HCT116 (cell line): Measurements from ENCODE around the gene NOL9. TPM values are rescaled to one million over a fixed set of nuclear protein-coding genes. Genes with fewer than 3 reads are reported as not detected.

Source experiments
- ATAC-seq: fragments of 200-7000 bp; cut with Tn5 transposase; 2 replicates; pipeline ENCODE4 v1.9.1; 2020; ENCODE audit warnings: mild to moderate bottlenecking, moderate library complexity
- BruUV-seq: library from RNA; stranded (reverse); fragments of 400-500 nt; replicated peaks from 2 replicates; lab custom pipeline; 2021; lab: Mats Ljungman, UMichigan
- CTCF ChIA-PET: fragments of 300-600 bp; sonication (Branson Sonifier 250); formaldehyde crosslinking; loops from one replicate; lab custom pipeline; 2021; ENCODE audit warnings: antibody characterized with exemption; lab: Charles Lee
- POLR2A ChIA-PET: fragments of 300-600, 350-600 bp; sonication (Branson Sonifier 250); formaldehyde crosslinking; loops from one replicate; lab custom pipeline; 2021; ENCODE audit warnings: antibody characterized with exemption; lab: Charles Lee
- RAD21 ChIA-PET, 2 experiments: fragments of 300-600 bp; sonication (Branson Sonifier 250); formaldehyde crosslinking; loops; one replicate each; lab custom pipeline; 2023; ENCODE audit warnings: low total read pairs in 2 of 2; ENCODE audit not compliant: uncharacterized antibody in 2 of 2, unreplicated experiment in 2 of 2, low non-redundant PET in 1 of 2; lab: Charles Lee
- DNase-seq: peaks from one replicate; pipeline ENCODE4 v3.0.0-alpha.2; 2010; ENCODE audit warnings: low read depth, low spot score
- H2AFZ ChIP-seq: fragments of 200-600 bp; shearing (Covaris generic), sonication (generic); 2 replicates; pipeline ENCODE4 v1.6.1; 2017; ENCODE audit warnings: low read depth, mixed run types, mixed read lengths, antibody characterized with exemption, low read length; ENCODE audit not compliant: poor library complexity, severe bottlenecking
- H3K27ac ChIP-seq: 2 replicates; pipeline ENCODE4 v1.5.1; 2012; ENCODE audit warnings: low read depth, low read length
- H3K27me3 ChIP-seq: fragments of 200-600 bp; sonication (generic); 2 replicates; pipeline ENCODE4 v1.6.1; 2016; ENCODE audit warnings: mixed run types, low read length, mixed read lengths; ENCODE audit not compliant: insufficient read depth
- H3K36me3 ChIP-seq, 2 experiments: fragments of 200-500 bp in 1 of 2; fragments of 200-600 bp in 1 of 2; sonication (Bioruptor generic) in 1 of 2; sonication (generic) in 1 of 2; 2 replicates each; pipeline versions ENCODE4 v1.5.1 to v1.6.1; 2014 to 2016; ENCODE audit warnings: low read length in 2 of 2, inconsistent platforms in 1 of 2, mixed read lengths in 1 of 2, mixed run types in 1 of 2; ENCODE audit not compliant: insufficient read depth in 2 of 2, control insufficient read depth in 1 of 2
- H3K4me1 ChIP-seq, 2 experiments: fragments of 200-600 bp in 1 of 2; sonication (generic) in 1 of 2; 2 replicates each; pipeline versions ENCODE4 v1.5.1 to v1.6.1; 2012 to 2017; ENCODE audit warnings: low read length in 2 of 2, inconsistent platforms in 1 of 2, mild to moderate bottlenecking in 1 of 2, mixed read lengths in 1 of 2, mixed run types in 1 of 2, moderate library complexity in 1 of 2; ENCODE audit not compliant: insufficient read depth in 2 of 2, control insufficient read depth in 1 of 2
- H3K4me2 ChIP-seq: fragments of 200-600 bp; sonication (generic); 2 replicates; pipeline ENCODE4 v1.6.1; 2017; ENCODE audit warnings: mixed run types, low read length, mixed read lengths
- H3K4me3 ChIP-seq, 2 experiments: fragments of 200-600 bp in 1 of 2; sonication (generic) in 1 of 2; replicated peaks in 1 of 2; 2 replicates each; pipeline ENCODE4 v1.5.1; 2011 to 2016; ENCODE audit warnings: low read length in 2 of 2, control low read depth in 1 of 2, low read depth in 1 of 2, mild to moderate bottlenecking in 1 of 2, mixed read lengths in 1 of 2, mixed run types in 1 of 2
- H3K79me2 ChIP-seq: fragments of 200-600 bp; sonication (generic); 2 replicates; pipeline ENCODE4 v1.6.1; 2017; ENCODE audit warnings: mild to moderate bottlenecking, mixed run types, low read length, moderate library complexity, mixed read lengths; ENCODE audit not compliant: insufficient read depth
- H3K9ac ChIP-seq: fragments of 200-600 bp; sonication (generic); 2 replicates; pipeline ENCODE4 v1.6.1; 2016; ENCODE audit warnings: low read length, mixed read lengths
- H3K9me2 ChIP-seq: fragments of 200-600 bp; sonication (generic), shearing (Covaris generic); 2 replicates; pipeline ENCODE4 v1.6.1; 2017; ENCODE audit warnings: mixed run types, mild to moderate bottlenecking, moderate library complexity; ENCODE audit not compliant: insufficient read depth
- H3K9me3 ChIP-seq, 2 experiments: fragments of 200-500 bp in 1 of 2; fragments of 200-600 bp in 1 of 2; sonication (Bioruptor generic) in 1 of 2; sonication (generic) in 1 of 2; 2 replicates each; pipeline ENCODE4 v1.6.1; 2014 to 2017; ENCODE audit warnings: low read length in 2 of 2, mixed read lengths in 2 of 2, inconsistent platforms in 1 of 2, low read depth in 1 of 2, mild to moderate bottlenecking in 1 of 2, mixed run types in 1 of 2, moderate library complexity in 1 of 2; ENCODE audit not compliant: control insufficient read depth in 1 of 2, insufficient read depth in 1 of 2
- H4K20me1 ChIP-seq: fragments of 200-600 bp; sonication (generic), shearing (Covaris generic); 2 replicates; pipeline ENCODE4 v1.6.1; 2017; ENCODE audit warnings: mixed run types, mild to moderate bottlenecking, moderate library complexity; ENCODE audit not compliant: insufficient read depth
- CBX3 ChIP-seq: IDR thresholded peaks from 2 replicates; pipeline ENCODE4 v1.6.1; 2012; ENCODE audit warnings: low read depth
- CEBPB ChIP-seq: IDR thresholded peaks from 2 replicates; pipeline ENCODE4 v1.6.1; 2012; ENCODE audit warnings: low read depth
- CTCF ChIP-seq, 3 experiments: fragments of 200-600 bp in 1 of 3; sonication (generic) in 1 of 3; IDR thresholded peaks in 2 of 3; conservative IDR thresholded peaks in 1 of 3; 2 replicates each; pipeline ENCODE4 v1.5.1; 2012 to 2017; ENCODE audit warnings: low read depth in 2 of 3, low read length in 2 of 3, antibody characterized with exemption in 1 of 3, borderline replicate concordance in 1 of 3, control low read depth in 1 of 3, mild to moderate bottlenecking in 1 of 3, mixed read lengths in 1 of 3, mixed run types in 1 of 3, moderate library complexity in 1 of 3; ENCODE audit not compliant: insufficient read depth in 1 of 3
- EGR1 ChIP-seq: IDR thresholded peaks from 2 replicates; pipeline ENCODE4 v1.6.1; 2012; ENCODE audit warnings: low read depth
- ELF1 ChIP-seq: IDR thresholded peaks from 2 replicates; pipeline ENCODE4 v1.6.1; 2012; ENCODE audit warnings: low read depth, borderline replicate concordance
- EZH2 ChIP-seq: fragments of 200-600 bp; sonication (generic); IDR thresholded peaks from 2 replicates; pipeline ENCODE4 v1.6.1; 2017; ENCODE audit warnings: antibody characterized with exemption, mixed run types
- EZH2phosphoT487 ChIP-seq: fragments of 200-600 bp; IDR thresholded peaks from 2 replicates; pipeline ENCODE4 v1.6.1; 2018; ENCODE audit warnings: antibody characterized with exemption, borderline replicate concordance
- JUND ChIP-seq: IDR thresholded peaks from 2 replicates; pipeline ENCODE4 v1.6.1; 2012
- POLR2AphosphoS5 ChIP-seq: IDR thresholded peaks from 2 replicates; pipeline ENCODE4 v1.6.1; 2011; ENCODE audit warnings: mild to moderate bottlenecking, low read depth, low read length, moderate library complexity
- RAD21 ChIP-seq: IDR thresholded peaks from 2 replicates; pipeline ENCODE4 v1.6.1; 2012; ENCODE audit warnings: low read depth, mild to moderate bottlenecking
- SP1 ChIP-seq: IDR thresholded peaks from 2 replicates; pipeline ENCODE4 v1.6.1; 2012; ENCODE audit warnings: low read depth
- TCF7L2 ChIP-seq: IDR thresholded peaks from 2 replicates; pipeline ENCODE4 v1.7.0; 2011; ENCODE audit warnings: borderline replicate concordance, inconsistent platforms; ENCODE audit not compliant: insufficient read depth, insufficient read length; ENCODE audit errors: extremely low read depth
- YY1 ChIP-seq: IDR thresholded peaks from 2 replicates; pipeline ENCODE4 v1.6.1; 2011; ENCODE audit warnings: low read length, low read depth, moderate library complexity, mild to moderate bottlenecking; ENCODE audit not compliant: insufficient replicate concordance; ENCODE audit errors: extremely low read depth
- ZFX ChIP-seq: fragments of 450-650 bp; IDR thresholded peaks from 2 replicates; pipeline ENCODE4 v1.6.1; 2017
- ZNF274 ChIP-seq: fragments of 200-500 bp; sonication (Bioruptor generic); IDR thresholded peaks from 2 replicates; pipeline ENCODE4 v1.6.1; 2014; ENCODE audit warnings: mild to moderate bottlenecking, low read depth, low read length, inconsistent platforms
- intact Hi-C: fragments of 100-400 bp; cut with micrococcal nuclease; formaldehyde crosslinking; loops from 2 replicates; pipeline ENCODE4 v1.10.0; 2022
- total RNA-seq: library from RNA; stranded (reverse); gene quantifications from one replicate; pipeline ENCODE4 v1.2.1, GENCODE V29; 2021; ENCODE audit not compliant: unreplicated experiment
- TF ChIP-seq, protein P1 (sequence below): IDR thresholded peaks from 2 replicates; pipeline ENCODE4 v1.6.1; 2011; ENCODE audit warnings: mild to moderate bottlenecking, low read length, moderate library complexity; ENCODE audit not compliant: insufficient replicate concordance; ENCODE audit errors: extremely low read depth

Gene NOL9
- total RNA-seq, 1 experiment from 2014 or later = 46.4 TPM

DNA sequence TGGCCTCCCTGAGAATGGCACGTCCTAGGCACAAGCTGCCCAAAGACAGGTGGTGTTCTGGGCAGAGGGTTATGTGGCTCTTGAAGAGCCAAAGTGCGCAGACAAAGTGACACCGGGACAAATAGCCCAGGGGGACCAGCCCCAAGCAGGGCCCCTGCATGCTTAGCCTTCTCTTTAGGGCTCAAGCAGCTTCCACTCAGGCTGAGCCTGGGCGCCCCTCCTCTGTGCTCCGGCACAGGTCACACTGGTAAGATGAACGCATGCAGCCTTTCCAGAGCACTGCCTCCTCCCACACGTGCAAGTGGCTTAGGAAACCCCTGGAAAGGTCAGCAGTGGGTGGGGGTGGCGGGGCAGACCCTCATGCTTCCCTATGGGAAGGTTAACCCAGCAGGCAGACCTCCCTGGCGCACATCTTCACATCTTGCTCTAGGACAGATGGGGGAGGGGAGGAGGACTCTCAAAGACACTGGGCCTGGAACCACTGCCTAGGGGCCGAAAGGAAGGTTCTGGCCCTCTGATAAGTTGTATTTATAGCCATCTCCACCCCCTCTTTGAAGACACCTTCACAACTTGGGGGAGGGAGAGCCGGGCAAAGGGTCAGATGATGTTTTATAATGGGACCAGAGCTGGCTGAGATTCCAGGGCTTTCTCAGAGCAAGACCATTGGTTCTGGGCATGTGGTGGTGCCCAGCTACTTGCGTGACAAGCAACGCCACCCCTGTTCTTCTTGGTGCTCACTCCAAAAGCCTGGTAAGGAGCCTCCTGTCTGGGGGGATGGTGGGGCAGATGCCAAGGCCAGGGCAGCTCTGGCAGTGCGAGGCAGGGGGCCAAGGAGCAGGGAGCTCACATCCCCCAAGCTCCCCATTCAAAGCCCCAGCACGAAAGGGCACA lies 42.8 kb upstream of the NOL9 start:
- ChIA-PET RAD21 (no interaction called here), CTCF (no interaction called here), POLR2A (no interaction called here)
- Histone ChIP-seq H3K4me2 (no peak overlapping the region), H3K36me3 (peaks cover 22 to 72% of the 10 kb centered on the region in 2 experiments; a peak in 3 of 4 replicates), H3K9ac (no peak overlapping the region), H3K4me3 (no peak overlapping the region), H4K20me1 (peaks cover 14% of the 10 kb centered on the region; the same call in 1 of the 2 replicates), H2AFZ (no peak overlapping the region), H3K27me3 (no peaks in the 10 kb centered on the region), H3K4me1 (peaks cover 8 to 14% of the 10 kb centered on the region in 2 experiments), H3K9me2 (no peaks in the 10 kb centered on the region), H3K79me2 (peaks cover 95% of the 10 kb centered on the region), H3K9me3 (no peaks in the 10 kb centered on the region), H3K27ac (no peak overlapping the region; the same call in 1 of the 2 replicates)
- TF ChIP-seq RAD21 (no peak), EGR1 (no peak), POLR2AphosphoS5 (no peak)
- intact Hi-C loops = no loop called here
- no peak for ATAC-seq
- no peak for DNase-seq
- no TSS peak for BruUV-seq

GRCh38 chr1:6596351-6596750 lies 42.0 kb upstream of the NOL9 start:
- H4K20me1 ChIP-seq = peaks cover 14% of the 10 kb centered on the region; the same call in 1 of the 2 replicates
- intact Hi-C loops = no loop called here
- H3K36me3 ChIP-seq = peaks cover 22 to 80% of the 10 kb centered on the region in 2 experiments; a peak in 3 of 4 replicates
- ATAC-seq = no peak
- no TSS peak for BruUV-seq
- peaks cover 8 to 14% of the 10 kb centered on the region in 2 experiments for H3K4me1 ChIP-seq
- ChIA-PET POLR2A (no interaction called here), RAD21 (no interaction called here), CTCF (no interaction called here)
- H3K27me3 ChIP-seq = no peaks in the 10 kb centered on the region
- H3K4me2 ChIP-seq = no peak overlapping the region
- H3K79me2 ChIP-seq = peaks cover 89% of the 10 kb centered on the region
- no peaks in the 10 kb centered on the region for H3K9me2 ChIP-seq
- no peak overlapping the region for H3K9ac ChIP-seq
- no peak overlapping the region for H3K4me3 ChIP-seq
- no peak overlapping the region for H3K27ac ChIP-seq
- DNase-seq = no peak
- H3K9me3 ChIP-seq = no peaks in the 10 kb centered on the region
- no peak overlapping the region for H2AFZ ChIP-seq
- TF ChIP-seq ZFX = no peak
- no peak for TF ChIP-seq EZH2phosphoT487
- no peak for TF ChIP-seq YY1
- TF ChIP-seq CBX3 = no peak
- TF ChIP-seq ELF1 = no peak
- TF ChIP-seq CEBPB = no peak
- no peak for TF ChIP-seq JUND
- no peak for TF ChIP-seq SP1
- no peak for TF ChIP-seq ZNF274
- TF ChIP-seq POLR2AphosphoS5 = no peak
- no peak for TF ChIP-seq EZH2
- no peak for TF ChIP-seq CTCF (IDR thresholded peaks at IDR 0.05 in 2 of 3, conservative IDR thresholded peaks at IDR 0.05 in 1 of 3; ENCODE audit: borderline replicate concordance in 1 of 3, insufficient read depth in 1 of 3, low read depth in 2 of 3, low read length in 2 of 3)
- TF ChIP-seq, protein P1, sequence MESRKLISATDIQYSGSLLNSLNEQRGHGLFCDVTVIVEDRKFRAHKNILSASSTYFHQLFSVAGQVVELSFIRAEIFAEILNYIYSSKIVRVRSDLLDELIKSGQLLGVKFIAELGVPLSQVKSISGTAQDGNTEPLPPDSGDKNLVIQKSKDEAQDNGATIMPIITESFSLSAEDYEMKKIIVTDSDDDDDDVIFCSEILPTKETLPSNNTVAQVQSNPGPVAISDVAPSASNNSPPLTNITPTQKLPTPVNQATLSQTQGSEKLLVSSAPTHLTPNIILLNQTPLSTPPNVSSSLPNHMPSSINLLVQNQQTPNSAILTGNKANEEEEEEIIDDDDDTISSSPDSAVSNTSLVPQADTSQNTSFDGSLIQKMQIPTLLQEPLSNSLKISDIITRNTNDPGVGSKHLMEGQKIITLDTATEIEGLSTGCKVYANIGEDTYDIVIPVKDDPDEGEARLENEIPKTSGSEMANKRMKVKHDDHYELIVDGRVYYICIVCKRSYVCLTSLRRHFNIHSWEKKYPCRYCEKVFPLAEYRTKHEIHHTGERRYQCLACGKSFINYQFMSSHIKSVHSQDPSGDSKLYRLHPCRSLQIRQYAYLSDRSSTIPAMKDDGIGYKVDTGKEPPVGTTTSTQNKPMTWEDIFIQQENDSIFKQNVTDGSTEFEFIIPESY = no peak
- no peak for TF ChIP-seq TCF7L2
